GM12873 (cell line): Measurements from ENCODE around the gene SRRM5.

ENCODE experiments used
- TF ChIP-seq, protein P1 (sequence below): IDR thresholded peaks from 2 replicates; pipeline ENCODE4 v1.5.1; 2012; ENCODE audit warnings: low read depth, mild to moderate bottlenecking, moderate library complexity, low read length, control low read depth; ENCODE audit not compliant: insufficient read depth; ENCODE audit errors: missing control alignments

The SRRM5 gene

DNA sequence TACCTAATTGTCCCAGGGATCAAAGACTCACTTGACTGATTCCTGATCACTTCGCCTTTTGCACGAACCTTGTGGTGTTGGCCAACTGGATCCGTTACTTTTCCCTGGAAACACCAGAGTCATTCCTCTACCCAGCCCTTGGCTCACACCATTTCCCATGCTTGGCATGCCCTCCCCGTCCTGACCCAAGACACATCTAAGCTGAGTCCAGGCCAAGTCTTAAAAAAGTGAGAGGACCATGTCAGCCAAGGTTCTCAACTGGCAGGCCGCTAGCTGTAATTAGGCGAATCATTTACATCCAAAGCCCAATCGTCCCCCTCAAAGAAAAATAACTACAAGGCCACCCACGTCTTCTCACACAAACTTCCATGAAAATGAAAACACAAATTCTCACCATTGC, 46.6 kb downstream of the SRRM5 start:
- TF ChIP-seq, protein P1, sequence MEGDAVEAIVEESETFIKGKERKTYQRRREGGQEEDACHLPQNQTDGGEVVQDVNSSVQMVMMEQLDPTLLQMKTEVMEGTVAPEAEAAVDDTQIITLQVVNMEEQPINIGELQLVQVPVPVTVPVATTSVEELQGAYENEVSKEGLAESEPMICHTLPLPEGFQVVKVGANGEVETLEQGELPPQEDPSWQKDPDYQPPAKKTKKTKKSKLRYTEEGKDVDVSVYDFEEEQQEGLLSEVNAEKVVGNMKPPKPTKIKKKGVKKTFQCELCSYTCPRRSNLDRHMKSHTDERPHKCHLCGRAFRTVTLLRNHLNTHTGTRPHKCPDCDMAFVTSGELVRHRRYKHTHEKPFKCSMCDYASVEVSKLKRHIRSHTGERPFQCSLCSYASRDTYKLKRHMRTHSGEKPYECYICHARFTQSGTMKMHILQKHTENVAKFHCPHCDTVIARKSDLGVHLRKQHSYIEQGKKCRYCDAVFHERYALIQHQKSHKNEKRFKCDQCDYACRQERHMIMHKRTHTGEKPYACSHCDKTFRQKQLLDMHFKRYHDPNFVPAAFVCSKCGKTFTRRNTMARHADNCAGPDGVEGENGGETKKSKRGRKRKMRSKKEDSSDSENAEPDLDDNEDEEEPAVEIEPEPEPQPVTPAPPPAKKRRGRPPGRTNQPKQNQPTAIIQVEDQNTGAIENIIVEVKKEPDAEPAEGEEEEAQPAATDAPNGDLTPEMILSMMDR: no peak

DNA sequence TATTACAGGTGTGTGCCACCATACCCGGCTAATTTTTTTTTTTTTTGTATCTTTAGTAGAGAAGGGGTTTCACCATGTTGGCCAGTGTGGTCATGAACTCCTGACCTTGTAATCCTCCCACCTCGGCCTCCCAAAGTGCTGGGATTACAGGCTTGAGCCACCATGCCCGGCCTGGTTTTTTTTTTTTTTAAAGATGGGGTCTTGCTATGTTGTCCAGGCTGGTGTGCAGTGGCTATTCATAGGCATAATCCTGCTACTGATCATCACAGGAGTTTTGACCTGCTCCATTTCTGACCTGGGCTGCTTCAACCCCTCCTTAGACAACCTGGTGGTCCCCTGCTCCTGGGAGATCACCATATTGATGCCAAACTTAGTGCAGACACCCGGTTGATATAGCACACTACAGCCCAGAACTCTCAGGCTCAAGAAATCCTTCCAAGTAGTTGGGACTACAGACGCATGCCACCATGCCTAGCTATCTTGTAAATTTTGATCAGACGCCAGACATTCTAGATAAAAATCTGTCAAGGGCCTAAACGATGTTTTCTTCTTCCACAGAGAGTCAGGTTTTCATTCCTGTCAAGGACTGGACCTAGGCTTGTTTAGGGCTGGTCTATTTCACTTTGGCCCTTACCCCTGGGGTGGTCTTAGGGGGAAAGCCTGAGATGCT, 48.5 kb downstream of the SRRM5 start:
- TF ChIP-seq, protein P1: no peak

DNA sequence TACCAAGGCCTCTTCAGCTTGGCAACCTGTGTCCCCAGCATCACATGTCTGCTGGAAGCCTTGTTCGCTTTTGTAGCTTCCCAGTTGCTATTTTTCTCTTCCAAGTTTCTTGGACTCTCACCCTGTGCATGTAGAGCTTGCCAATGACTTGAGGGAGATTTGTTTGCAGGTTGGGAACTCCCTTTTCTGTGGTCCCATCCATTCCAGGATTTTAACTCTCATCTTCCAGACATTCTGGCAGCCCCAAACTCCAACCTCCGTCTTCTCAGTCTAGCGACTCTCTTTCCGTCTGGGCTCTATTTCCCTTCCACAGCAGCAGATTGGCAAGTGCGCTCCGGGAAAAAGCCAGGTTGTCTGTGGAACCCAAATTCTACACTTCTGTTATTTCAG, 49.1 kb downstream of the SRRM5 start:
- TF ChIP-seq, protein P1: no peak

DNA sequence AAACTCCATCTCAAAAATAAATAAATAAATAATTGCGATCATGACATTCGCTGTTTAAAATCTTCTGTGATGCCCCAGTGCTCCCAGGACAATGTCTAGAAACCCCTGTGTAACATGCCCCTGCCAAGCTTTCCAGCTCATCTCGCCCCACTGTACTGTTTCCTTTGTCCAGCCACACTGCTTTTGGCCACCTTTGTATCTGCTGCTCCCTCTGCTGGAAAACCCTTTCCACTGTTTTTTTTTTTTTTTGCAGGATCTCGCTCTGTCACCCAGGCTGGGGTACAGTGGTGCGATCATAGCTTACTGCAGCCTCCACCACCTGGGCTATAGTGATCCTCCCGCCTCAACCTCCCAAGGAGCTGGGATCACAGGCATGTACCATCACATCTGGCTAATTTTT, 50.6 kb downstream of the SRRM5 start:
- TF ChIP-seq, protein P1: no peak

DNA sequence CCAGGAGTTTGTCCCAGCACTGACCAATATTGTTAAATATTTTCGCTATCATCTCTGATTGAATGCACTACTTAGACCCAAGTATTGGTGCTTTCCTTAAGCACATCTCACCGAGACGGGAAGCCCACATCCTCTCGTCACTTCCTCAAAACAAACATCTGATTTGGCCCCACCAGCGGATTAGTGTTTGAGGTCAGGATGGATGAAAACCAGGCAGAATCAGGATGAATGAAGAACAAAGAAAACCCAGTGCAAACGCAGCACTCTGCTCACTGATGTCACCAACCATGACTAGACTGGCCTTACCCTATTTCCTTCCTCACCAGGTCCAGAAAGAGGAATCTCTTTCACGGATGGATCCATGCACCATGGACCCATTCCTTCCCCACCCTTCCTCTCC, 52.1 kb downstream of the SRRM5 start:
- TF ChIP-seq, protein P1: no peak
